NK-92 (cell line): ENCODE data around the gene TEX10.
A peak's percentile ranks its signal among the peaks of the same experiment; 100 is the strongest.
"Not testable (repeated sequence)": the region's sequence is repeated elsewhere in the genome, so short reads cannot be mapped to it uniquely, and the experiment has no call there.

Experiments
- DNase-seq: peaks from one replicate; lab custom pipeline; 2025; ENCODE audit not compliant: unreplicated experiment; lab: John Stamatoyannopoulos, UW

TEX10 gene

DNA sequence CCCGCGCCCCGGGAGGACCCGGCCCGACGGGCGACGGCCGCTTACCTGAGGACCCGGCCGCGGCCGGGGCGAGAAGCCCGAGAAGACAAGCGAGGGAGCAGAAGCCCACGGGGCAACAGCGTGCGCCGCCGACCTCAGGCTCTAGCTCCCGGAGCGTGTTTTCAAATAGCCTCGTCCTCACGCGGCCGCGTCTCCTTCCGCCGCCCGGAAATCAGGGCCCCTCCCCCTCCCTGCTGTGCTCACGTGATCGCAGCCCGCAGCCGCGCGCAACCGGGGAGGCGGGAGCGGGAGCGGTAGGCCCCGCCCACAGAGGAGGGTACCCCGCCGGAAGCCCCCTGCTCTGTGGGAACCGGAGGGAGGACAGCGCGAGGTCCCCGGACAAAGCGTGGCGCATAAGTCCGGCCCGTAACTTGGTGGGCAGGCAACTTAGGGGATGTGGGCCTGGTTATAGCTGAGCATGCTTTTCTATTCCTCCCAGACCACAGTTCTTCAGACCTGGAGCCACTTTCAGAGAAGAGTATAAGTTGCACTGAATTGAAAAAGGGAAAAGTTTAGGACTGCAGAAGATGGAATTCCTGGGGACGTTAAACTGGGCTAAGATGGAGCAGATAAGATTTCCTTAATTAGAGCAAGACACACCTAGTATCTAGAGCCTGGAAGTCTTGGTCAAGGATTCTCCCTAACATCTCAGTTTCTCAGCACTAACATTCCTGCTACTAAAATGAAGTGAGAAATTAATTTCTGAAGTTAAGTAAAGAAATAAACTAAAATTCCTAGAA is at the start of gene TEX10:
Gene TEX10, minus strand, starts transcription at position 216 of the 779 bp plus-strand sequence. CDS start 3,579 bp downstream, outside the sequence.
- peak; percentile 22 for DNase-seq

DNA sequence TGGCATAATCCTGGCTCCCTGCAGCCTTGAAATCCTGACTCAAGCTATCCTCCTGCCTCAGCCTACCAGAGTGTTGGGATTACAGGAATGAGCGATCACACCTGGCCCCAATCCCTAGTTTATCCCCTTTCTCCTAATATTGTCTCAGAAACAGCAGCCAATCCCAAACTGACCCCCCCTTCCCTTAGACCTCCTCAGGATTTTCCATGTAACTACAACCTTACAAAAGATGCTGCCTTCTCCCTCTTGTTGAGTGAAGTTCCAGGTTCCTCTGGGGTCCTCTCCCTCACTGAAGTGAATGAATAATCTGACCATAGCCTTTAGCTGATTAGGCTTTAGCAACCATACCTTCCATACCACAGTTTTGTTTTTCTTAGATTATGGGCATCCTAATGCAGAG is 48.3 kb upstream of the TEX10 start:
- DNase-seq: no peak

GRCh38 chr9:100397529-100398266 is 45.0 kb upstream of the TEX10 start:
- no peak for DNase-seq

DNA sequence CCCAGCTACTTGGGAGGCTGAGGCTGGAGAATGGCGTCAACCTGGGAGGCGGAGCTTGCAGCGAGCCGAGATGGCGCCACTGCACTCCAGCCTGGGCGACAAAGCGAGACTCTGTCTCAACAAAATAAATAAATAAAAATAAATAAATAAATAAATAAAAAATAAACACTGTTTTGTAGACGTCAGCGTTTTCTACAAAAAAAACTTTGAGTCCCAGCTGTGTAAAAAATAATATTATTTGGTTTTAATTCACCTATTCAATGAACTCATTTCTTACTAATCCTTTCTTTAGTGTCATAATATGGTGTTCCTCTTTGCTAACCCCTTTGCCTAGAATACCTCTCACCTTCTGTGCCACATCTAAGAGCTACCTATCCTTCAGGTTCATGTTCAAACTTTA is 44.0 kb upstream of the TEX10 start:
- DNase-seq: no peak

GRCh38 chr9:100394816-100395215 is 42.1 kb upstream of the TEX10 start:
- DNase-seq: no peak

GRCh38 chr9:100394032-100394695 is 41.4 kb upstream of the TEX10 start:
- DNase-seq: no peak

- DNase-seq: not testable (repeated sequence)
Measured at GRCh38 chr9:100392989-100393388, 40.2 kb upstream of the TEX10 start.

GRCh38 chr9:100379862-100380261 is 27.1 kb upstream of the TEX10 start:
- DNase-seq: no peak

DNA sequence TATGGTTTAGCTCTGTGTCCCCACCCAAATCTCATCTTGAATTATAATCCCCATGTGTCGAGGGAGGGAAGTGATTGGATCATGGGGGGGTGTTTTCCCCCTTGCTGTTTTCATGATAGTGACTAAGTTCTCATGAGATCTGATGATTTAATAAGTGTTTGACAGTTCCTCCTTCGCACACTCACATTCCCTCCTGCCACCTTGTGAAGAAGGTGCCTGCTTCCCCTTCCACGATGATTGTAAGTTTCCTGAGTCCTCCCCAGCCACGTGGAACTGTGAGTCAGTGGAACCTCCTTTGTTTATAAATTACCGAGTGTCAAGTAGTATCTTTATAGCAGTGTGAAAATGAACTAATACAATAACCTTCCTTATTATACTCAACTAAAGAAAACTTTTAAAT is 24.3 kb upstream of the TEX10 start:
- DNase-seq: no peak

DNA sequence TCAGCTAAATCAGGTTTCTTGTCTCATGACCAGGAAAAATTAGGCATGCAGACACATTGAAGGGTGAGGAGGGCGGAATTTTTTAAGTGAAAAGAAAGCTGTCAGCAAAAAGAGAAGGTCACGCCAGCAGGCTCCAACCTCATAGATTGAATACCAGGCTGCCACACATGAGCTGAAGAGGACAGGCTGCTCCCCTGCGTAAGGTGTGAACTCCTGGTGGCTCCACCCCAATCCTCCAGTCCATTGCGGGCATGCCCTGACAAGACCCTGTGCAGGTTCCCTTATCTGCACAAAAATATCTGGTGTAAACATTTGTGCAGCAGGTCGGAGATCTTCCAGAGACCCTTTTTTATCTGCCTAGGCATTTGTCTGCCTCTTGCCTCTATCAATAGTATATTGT is 22.9 kb upstream of the TEX10 start:
- DNase-seq: no peak

DNA sequence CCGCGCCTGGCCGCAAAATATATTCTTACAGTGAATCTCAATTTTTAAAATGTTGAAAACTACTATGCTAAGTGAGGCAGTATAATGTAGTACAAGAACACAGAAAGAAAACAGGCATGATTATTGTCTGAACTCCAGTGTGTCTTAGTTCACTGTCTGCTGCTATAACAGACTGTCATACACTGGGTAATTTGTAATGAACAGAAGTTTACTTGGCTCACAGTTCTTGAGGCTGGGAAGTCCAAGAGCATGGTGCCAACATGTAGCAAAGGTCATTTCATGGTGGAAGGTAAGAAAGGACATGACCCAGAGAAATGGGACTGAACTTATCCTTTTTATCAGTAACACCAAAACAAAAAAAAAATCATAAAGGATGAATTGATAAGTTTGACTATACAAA is 19.9 kb upstream of the TEX10 start:
- DNase-seq: no peak

DNA sequence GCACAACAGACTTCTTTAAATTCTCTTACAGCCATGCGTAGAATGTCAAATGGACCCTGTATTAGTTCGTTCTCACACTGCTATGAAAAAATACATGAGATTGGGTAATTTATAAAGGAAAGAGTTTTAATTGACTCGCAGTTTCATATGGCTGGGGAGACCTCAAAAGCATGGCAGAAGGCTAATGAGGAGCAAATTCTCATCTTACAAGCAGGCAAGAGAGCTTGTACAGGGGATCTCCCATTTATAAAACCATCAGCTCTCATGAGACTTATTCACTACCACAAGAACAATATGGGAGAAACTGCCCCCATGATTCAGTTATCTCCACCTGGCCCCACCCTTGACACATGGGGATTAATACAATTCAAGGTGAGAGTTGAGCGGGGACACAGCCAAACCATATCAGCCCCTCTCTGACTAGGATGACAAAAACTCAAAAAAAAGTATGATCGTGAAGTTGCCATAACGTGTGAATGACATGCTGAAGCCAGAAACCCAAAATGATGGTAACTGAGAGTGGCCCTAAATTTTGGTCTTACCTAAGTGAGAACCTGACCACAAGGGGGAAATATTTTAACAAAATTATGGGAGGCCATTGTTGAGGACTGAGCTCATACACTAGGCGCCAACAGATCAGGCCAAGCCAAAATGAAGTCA is 17.5 kb upstream of the TEX10 start:
- DNase-seq: no peak

GRCh38 chr9:100368672-100369071 is 15.9 kb upstream of the TEX10 start:
- no peak for DNase-seq

DNA sequence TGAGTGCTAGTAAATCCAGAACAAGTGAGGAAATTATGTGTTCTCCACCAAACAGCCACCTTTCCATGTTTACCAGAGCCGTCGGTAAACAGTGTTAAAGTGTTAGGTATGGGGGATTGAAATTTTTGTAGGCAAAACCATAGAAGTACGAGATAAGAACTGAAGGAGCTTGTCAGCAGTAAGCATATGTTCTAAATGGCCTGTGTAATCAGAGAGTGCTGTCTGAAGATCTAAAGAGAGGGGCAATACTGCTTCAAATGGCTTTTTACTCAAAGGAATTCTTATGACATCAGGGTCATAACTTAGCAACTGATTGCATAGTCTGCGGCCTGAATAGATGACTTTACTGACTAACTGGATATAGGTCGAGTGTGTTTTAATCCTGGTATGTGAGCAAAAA is 13.4 kb upstream of the TEX10 start:
- DNase-seq: no peak

GRCh38 chr9:100364013-100364412 is 11.3 kb upstream of the TEX10 start:
- no peak for DNase-seq

DNA sequence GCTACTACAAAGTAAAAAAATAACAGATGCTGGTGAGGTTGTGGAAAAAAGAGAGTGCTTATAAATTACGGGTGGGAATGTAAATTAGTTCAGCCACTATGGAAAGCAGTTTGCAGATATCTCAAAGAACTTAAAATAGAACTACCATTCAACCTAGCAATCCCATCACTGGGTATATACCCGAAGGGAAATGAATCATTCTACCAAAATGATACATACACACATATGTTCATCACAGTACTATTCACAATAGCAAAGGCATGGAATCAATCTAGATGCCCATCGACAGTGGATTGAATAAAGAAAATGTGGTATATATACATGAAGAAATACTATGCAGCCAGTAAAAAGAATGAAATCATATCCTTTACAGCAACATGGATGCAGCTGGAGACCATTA is 6.3 kb upstream of the TEX10 start:
- no peak for DNase-seq

DNA sequence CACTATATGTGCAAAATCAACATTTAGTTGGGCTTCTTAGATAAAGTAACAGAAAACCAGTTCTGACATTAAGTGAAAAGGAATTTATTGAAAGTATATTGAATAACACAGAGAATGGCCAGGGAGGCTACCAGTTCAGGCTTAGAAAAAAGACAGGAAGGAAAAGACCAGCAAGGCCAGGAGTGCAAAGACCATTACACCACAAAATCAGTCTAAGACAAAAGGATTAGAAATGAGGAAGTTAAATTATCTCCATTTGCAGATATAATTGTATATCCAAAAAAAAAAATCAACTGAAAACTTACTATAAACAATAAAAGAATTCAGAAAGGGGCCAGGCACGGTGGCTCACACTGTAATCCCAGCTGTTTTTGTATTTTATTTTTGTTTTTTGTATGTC is 4.8 kb upstream of the TEX10 start:
- DNase-seq: no peak

GRCh38 chr9:100355561-100355960 is 2.8 kb upstream of the TEX10 start:
- no peak for DNase-seq

DNA sequence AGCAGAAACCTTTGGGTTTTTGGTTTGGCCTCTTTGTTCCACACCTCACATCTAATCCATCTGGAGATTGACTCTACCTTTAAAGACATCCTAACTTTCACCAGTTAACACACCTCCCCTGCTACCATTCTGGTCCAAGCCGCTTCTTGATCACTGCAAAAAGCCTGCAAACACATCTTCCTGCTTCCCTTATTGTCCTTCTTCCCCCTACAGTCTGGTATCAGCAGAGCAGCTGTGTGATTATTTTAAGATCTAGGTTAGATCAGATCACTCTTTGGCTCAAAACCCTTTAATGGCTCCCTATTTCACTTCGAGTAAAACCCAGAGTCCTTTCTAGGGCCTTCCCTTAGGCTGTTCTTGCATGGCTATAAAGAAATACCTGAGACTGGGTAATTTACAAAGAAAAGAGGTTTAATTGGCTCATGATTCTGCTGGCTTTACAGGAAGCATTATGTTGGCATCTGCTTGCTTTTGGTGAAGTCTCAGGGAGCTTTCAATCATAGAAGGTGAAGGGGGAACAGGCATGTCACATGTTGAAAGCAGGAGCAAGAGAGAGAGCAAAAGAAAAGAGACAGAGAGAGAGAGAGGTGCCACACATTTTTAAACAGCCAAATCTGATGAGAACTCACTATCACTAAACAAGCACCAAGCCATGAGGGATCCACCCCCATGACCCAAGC is 1.5 kb upstream of the TEX10 start:
- no peak for DNase-seq

DNA sequence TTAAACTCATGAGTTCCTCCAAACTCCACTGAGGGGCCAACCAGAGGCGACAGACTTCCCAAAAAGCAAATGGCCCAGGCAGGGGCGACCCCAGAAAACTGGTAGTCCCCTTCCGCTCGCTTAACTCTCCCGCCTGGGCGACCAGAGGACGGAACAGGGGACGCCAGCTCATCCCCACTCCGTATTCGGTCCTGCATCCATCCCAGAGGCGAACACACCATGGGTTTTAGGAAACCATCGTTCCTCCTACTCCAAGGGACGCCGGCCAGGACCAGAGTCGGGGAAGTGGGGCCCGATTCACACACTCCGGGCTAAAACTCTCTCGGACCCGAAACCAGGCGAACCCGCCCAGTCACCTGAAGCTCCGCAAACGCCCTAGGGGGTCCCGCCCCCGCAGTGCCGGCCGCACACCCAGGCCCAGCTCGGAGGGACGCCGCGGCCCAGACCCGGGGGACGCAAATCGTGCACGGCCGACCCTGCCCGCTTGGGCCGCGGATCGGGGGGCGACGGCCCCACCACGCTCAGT is 478 bp downstream of the TEX10 start:
- no peak for DNase-seq

- no peak for DNase-seq
Measured at GRCh38 chr9:100351508-100351907, 1.2 kb downstream of the TEX10 start.
